GM19328 (cell line): ENCODE results near the gene SP7.

ENCODE experiments used
- ATAC-seq: cut with Tn5 transposase; IDR thresholded peaks from one replicate; pipeline ENCODE4 v1.9.1; 2021; ENCODE audit warnings: mild to moderate bottlenecking, moderate library complexity; ENCODE audit not compliant: unreplicated experiment

SP7 gene

DNA sequence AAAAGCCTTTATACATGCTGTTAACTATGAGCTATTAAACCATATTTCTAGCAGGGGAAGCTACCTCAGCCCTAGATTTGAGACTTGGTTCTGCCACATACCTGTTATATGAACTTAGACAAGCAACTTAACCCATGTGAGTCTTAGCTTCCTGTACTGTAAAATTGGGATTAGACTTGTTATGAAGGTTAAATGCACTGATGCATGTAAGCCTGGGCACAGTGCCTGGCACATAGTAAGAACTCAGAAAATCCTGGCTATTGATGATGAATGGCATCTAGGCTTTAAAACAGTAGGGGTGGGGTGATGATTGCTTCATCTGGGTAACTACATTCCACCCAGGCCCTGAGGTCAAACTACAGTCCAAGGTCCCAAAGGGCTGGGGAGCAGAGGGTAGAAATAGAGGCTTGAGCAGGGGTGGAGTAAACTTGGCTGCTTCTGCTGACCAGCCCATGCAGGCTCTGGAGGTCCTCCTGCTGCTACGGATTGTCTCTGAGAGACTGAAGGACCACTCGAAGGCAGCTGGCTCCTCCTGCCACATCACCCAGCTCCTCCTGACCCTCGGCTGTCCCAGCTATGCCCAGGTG is 56.8 kb downstream of the SP7 start:
- no peak for ATAC-seq

DNA sequence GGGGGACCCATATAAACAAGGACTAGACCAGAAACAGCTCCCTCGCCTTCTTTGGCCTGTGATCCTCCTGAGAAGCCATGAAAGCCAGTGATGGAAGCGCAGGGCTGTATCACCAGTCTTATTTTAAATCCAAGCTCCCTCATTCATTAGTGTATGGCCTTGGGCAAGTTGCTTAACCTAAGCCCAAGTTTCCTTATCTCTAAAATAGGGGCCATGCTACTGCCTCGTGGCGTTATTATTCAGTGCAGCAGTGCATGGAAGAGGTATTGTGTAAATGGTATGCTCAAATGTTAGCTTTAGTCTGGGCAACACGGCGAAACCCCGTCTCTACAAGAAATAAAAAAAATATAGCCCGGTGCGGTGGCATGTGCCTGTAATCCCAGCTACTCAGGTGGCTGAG is 58.2 kb downstream of the SP7 start:
- no peak for ATAC-seq
